H1 (cell line): ENCODE measurements around the gene CRYGD. TPM values are rescaled to one million over a fixed set of nuclear protein-coding genes. Genes with fewer than 3 reads are reported as not detected.

Source experiments
- CTCF ChIA-PET: fragments of 300-600 bp; sonication (Branson Sonifier 250); formaldehyde crosslinking; loops from one replicate; lab custom pipeline; 2021; ENCODE audit not compliant: partially characterized antibody; lab: Charles Lee
- POLR2A ChIA-PET: fragments of 300-600 bp; sonication (Branson Sonifier 250); formaldehyde crosslinking; loops from one replicate; lab custom pipeline; 2021; ENCODE audit warnings: inconsistent platforms; ENCODE audit not compliant: partially characterized antibody; lab: Charles Lee
- DNase-seq, 2 experiments: peaks; one replicate each; pipeline versions ENCODE4 v3.0.0 to v3.0.0-alpha.2; 2010 to 2022; ENCODE audit warnings: low spot score in 2 of 2, low read depth in 1 of 2, mixed read lengths in 1 of 2
- FAIRE-seq: peaks from 2 replicates; lab custom pipeline; 2011; peaks lifted over from hg19 to GRCh38; lab: Jason Lieb, UNC
- H2AFZ ChIP-seq: 2 replicates; pipeline ENCODE4 v1.8.1; 2012; ENCODE audit warnings: low read length, inconsistent platforms
- H2AK5ac ChIP-seq: 2 replicates; pipeline ENCODE4 v1.6.1; 2013; ENCODE audit warnings: low read depth, low read length
- H2BK120ac ChIP-seq: replicated peaks from 2 replicates; pipeline ENCODE3; 2013; ENCODE audit warnings: low read depth, low read length, inconsistent platforms
- H2BK12ac ChIP-seq: 2 replicates; pipeline ENCODE4 v1.6.1; 2013; ENCODE audit warnings: low read depth, low read length
- H2BK15ac ChIP-seq: 2 replicates; pipeline ENCODE4 v1.6.1; 2013; ENCODE audit warnings: low read length
- H2BK20ac ChIP-seq: 2 replicates; pipeline ENCODE4 v1.6.1; 2013; ENCODE audit warnings: low read length
- H2BK5ac ChIP-seq: 2 replicates; pipeline ENCODE4 v1.6.1; 2013; ENCODE audit warnings: low read depth, low read length
- H3K14ac ChIP-seq: 2 replicates; pipeline ENCODE4 v1.6.1; 2013; ENCODE audit warnings: inconsistent platforms; ENCODE audit not compliant: insufficient read length
- H3K18ac ChIP-seq: 2 replicates; pipeline ENCODE4 v1.6.1; 2013; ENCODE audit warnings: low read length; ENCODE audit errors: extremely low read depth
- H3K23ac ChIP-seq: 2 replicates; pipeline ENCODE4 v1.6.1; 2013; ENCODE audit warnings: inconsistent platforms; ENCODE audit not compliant: insufficient read length
- H3K23me2 ChIP-seq: 2 replicates; pipeline ENCODE4 v1.6.1; 2013; ENCODE audit warnings: low read depth, low read length
- H3K27ac ChIP-seq: 2 replicates; pipeline ENCODE4 v1.6.1; 2011; ENCODE audit warnings: low read depth, low read length, inconsistent platforms
- H3K27me3 ChIP-seq, 4 experiments: replicated peaks in 1 of 4; 1 replicate in 1 of 4; 2 replicates in 3 of 4; pipeline versions ENCODE4 v1.6.1 to v1.8.1; 2011 to 2013; ENCODE audit warnings: low read length in 3 of 4, mild to moderate bottlenecking in 3 of 4, inconsistent platforms in 2 of 4, mixed read lengths in 2 of 4, moderate library complexity in 1 of 4; ENCODE audit not compliant: control insufficient read depth in 3 of 4, insufficient read depth in 3 of 4; ENCODE audit errors: extremely low read depth in 1 of 4
- H3K36me3 ChIP-seq, 4 experiments: 2 replicates each; pipeline versions ENCODE4 v1.6.1 to v1.8.1; 2011 to 2013; ENCODE audit warnings: mild to moderate bottlenecking in 4 of 4, low read length in 3 of 4, moderate library complexity in 2 of 4, control low read depth in 1 of 4, inconsistent platforms in 1 of 4; ENCODE audit not compliant: insufficient read depth in 4 of 4, control insufficient read depth in 2 of 4
- H3K4ac ChIP-seq: replicated peaks from 2 replicates; pipeline ENCODE3; 2013; ENCODE audit warnings: low read length, low read depth, mixed read lengths, inconsistent platforms; ENCODE audit not compliant: insufficient read length
- H3K4me1 ChIP-seq, 4 experiments: replicated peaks in 1 of 4; 1 replicate in 1 of 4; 2 replicates in 3 of 4; pipeline versions ENCODE4 v1.6.1 to v1.8.1; 2011 to 2013; ENCODE audit warnings: low read length in 3 of 4, inconsistent platforms in 2 of 4, mixed read lengths in 1 of 4; ENCODE audit not compliant: insufficient read depth in 4 of 4, control insufficient read depth in 3 of 4
- H3K4me2 ChIP-seq, 2 experiments: 2 replicates each; pipeline versions ENCODE4 v1.6.1 to v1.8.1; 2011 to 2013; ENCODE audit warnings: low read depth in 2 of 2, low read length in 2 of 2, control low read depth in 1 of 2, inconsistent platforms in 1 of 2, mild to moderate bottlenecking in 1 of 2; ENCODE audit not compliant: insufficient read depth in 1 of 2
- H3K4me3 ChIP-seq, 4 experiments: fragments of 200-600, 300-600 bp in 1 of 4; sonication (generic), shearing (Covaris generic), sonication (Bioruptor Twin) in 1 of 4; 2 replicates each; pipeline versions ENCODE4 v1.5.1 to v1.8.1; 2011 to 2016; ENCODE audit warnings: low read length in 4 of 4, low read depth in 3 of 4, control low read depth in 2 of 4, inconsistent platforms in 2 of 4, mild to moderate bottlenecking in 2 of 4, mixed read lengths in 1 of 4, moderate library complexity in 1 of 4; ENCODE audit not compliant: insufficient read depth in 2 of 4; ENCODE audit errors: extremely low read depth in 1 of 4
- H3K56ac ChIP-seq: replicated peaks from 2 replicates; pipeline ENCODE3; 2013; ENCODE audit warnings: low read depth, mild to moderate bottlenecking, mixed read lengths, low read length, inconsistent platforms; ENCODE audit not compliant: insufficient read length
- H3K79me1 ChIP-seq: 2 replicates; pipeline ENCODE4 v1.6.1; 2013; ENCODE audit warnings: low read depth, low read length, control low read depth
- H3K79me2 ChIP-seq, 2 experiments: 2 replicates each; pipeline versions ENCODE4 v1.6.1 to v1.8.1; 2012 to 2013; ENCODE audit warnings: low read length in 2 of 2, mild to moderate bottlenecking in 2 of 2, inconsistent platforms in 1 of 2; ENCODE audit not compliant: insufficient read depth in 2 of 2, control insufficient read depth in 1 of 2
- H3K9ac ChIP-seq, 4 experiments: replicated peaks in 1 of 4; 1 replicate in 1 of 4; 2 replicates in 3 of 4; pipeline versions ENCODE4 v1.6.1 to v1.8.1; 2011 to 2013; ENCODE audit warnings: low read depth in 3 of 4, low read length in 3 of 4, control low read depth in 2 of 4, mild to moderate bottlenecking in 2 of 4, moderate library complexity in 2 of 4, inconsistent platforms in 1 of 4; ENCODE audit errors: extremely low read depth in 1 of 4
- H3K9me3 ChIP-seq, 2 experiments: 2 replicates each; pipeline versions ENCODE4 v1.6.1 to v1.8.1; 2012 to 2013; ENCODE audit warnings: mild to moderate bottlenecking in 2 of 2, moderate library complexity in 2 of 2, control low read depth in 1 of 2, inconsistent platforms in 1 of 2, low read depth in 1 of 2, low read length in 1 of 2, mixed read lengths in 1 of 2; ENCODE audit not compliant: insufficient read depth in 2 of 2
- H4K20me1 ChIP-seq, 2 experiments: replicated peaks in 1 of 2; 2 replicates each; pipeline versions ENCODE3 to v1.8.1; 2011 to 2013; ENCODE audit warnings: inconsistent platforms in 2 of 2, low read length in 2 of 2, mild to moderate bottlenecking in 1 of 2; ENCODE audit not compliant: insufficient read depth in 2 of 2, control insufficient read depth in 1 of 2
- H4K5ac ChIP-seq: 2 replicates; pipeline ENCODE4 v1.6.1; 2013; ENCODE audit warnings: low read length, low read depth, mixed read lengths, inconsistent platforms; ENCODE audit not compliant: insufficient read length
- H4K8ac ChIP-seq: 2 replicates; pipeline ENCODE4 v1.8.0; 2013; ENCODE audit warnings: mild to moderate bottlenecking, moderate library complexity, low read length, inconsistent platforms; ENCODE audit not compliant: insufficient read depth; ENCODE audit errors: extremely low read depth
- H4K91ac ChIP-seq: replicated peaks from 2 replicates; pipeline ENCODE3; 2013; ENCODE audit warnings: low read length, mixed read lengths, inconsistent platforms; ENCODE audit not compliant: insufficient read length
- JUND ChIP-seq: IDR thresholded peaks from 2 replicates; pipeline ENCODE4 v1.6.1; 2011; ENCODE audit warnings: mild to moderate bottlenecking, improper control_type of control experiment, low read length
- SIX5 ChIP-seq: IDR thresholded peaks from 2 replicates; pipeline ENCODE4 v1.6.1; 2011; ENCODE audit warnings: mild to moderate bottlenecking, low read depth, low read length
- polyA plus RNA-seq, 7 experiments: library from polyadenylated mRNA; depleted of rRNA in 3 of 7; stranded (reverse) in 5 of 7; unstranded in 2 of 7; fragments of >200 nt in 5 of 7; fragments of 200-250 nt in 2 of 7; gene quantifications; 1 replicate in 5 of 7; 2 replicates in 1 of 7; 4 replicates in 1 of 7; pipeline versions ENCODE4 v1.2.1 to v1.2.3, GENCODE V29; 2011 to 2013; ENCODE audit warnings: missing spikeins in 2 of 7, mixed read lengths in 2 of 7
- total RNA-seq: library from RNA; stranded (reverse); fragmentation: NEBNext Ultra II Directional; extraction: Animal tissue kit (Norgen Biotek cat#: 25700); gene quantifications from 2 replicates; pipeline ENCODE4 v1.2.1, GENCODE V29; 2021
- TF ChIP-seq, protein P1 (sequence below): IDR thresholded peaks from 2 replicates; pipeline ENCODE4 v1.6.1; 2012; ENCODE audit warnings: inconsistent platforms

The CRYGD gene
- total and polyA plus RNA-seq, 2 of the 8 experiments (the other 6 are each of a cell fraction or from before 2014, with no cell fraction given): 2.9 to 7.1 TPM

DNA sequence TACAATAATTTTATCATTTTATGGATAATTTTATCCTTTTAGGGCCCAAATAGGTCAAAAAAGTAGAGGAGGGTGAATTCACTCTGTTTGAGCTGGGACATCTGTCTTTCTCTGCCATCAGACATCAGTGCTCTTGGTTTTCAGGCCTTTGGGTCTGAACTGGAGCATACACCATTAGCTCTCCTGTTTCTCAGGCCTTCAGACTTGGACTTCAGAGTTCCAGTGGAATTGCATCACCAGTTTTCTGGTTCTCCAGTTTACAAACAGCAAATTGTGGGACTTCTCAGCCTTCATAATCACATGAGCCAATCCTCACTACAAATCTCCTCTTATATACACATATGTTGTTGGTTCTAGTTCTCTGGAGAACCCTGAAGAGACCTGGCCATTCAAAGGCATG is 33.9 kb downstream of the CRYGD start:
- CTCF ChIA-PET: interaction anchor here (0.6 kb wide), 1 partner anchor 54 kb away, joined by 3 read pairs; no protein-coding TSS in a partner anchor
- no peak overlapping the region for H2BK5ac ChIP-seq
- H2BK120ac ChIP-seq: no peak overlapping the region
- no peak for FAIRE-seq
- no peak overlapping the region for H3K9ac ChIP-seq
- POLR2A ChIA-PET: no interaction called here
- H2AFZ ChIP-seq: no peak overlapping the region
- H3K4me2 ChIP-seq: no peak overlapping the region
- no peaks in the 10 kb centered on the region for H4K20me1 ChIP-seq
- no peak overlapping the region for H2BK15ac ChIP-seq
- no peak overlapping the region for H3K18ac ChIP-seq
- H3K56ac ChIP-seq: no peak overlapping the region
- H4K91ac ChIP-seq: no peak overlapping the region
- no peaks in the 10 kb centered on the region for H3K79me2 ChIP-seq
- H3K23ac ChIP-seq: no peak overlapping the region
- no peak overlapping the region for H2AK5ac ChIP-seq
- no peak overlapping the region; the same call in 1 of the 2 replicates for H3K27ac ChIP-seq
- H3K9me3 ChIP-seq: no peaks in the 10 kb centered on the region
- H3K4me1 ChIP-seq: no peaks in the 10 kb centered on the region
- H2BK20ac ChIP-seq: no peak overlapping the region
- no peak overlapping the region for H4K8ac ChIP-seq
- H2BK12ac ChIP-seq: no peak overlapping the region
- no peak overlapping the region for H3K4ac ChIP-seq
- H3K4me3 ChIP-seq: no peak overlapping the region
- no peak overlapping the region for H4K5ac ChIP-seq
- no peaks in the 10 kb centered on the region for H3K36me3 ChIP-seq
- H3K23me2 ChIP-seq: no peaks in the 10 kb centered on the region
- no peaks in the 10 kb centered on the region for H3K79me1 ChIP-seq
- peak in 1 of 2 experiments; percentile 16 for DNase-seq
- no peak overlapping the region for H3K14ac ChIP-seq
- no peaks in the 10 kb centered on the region for H3K27me3 ChIP-seq
- TF ChIP-seq, protein P1, sequence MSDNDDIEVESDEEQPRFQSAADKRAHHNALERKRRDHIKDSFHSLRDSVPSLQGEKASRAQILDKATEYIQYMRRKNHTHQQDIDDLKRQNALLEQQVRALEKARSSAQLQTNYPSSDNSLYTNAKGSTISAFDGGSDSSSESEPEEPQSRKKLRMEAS: no peak
- TF ChIP-seq JUND (no peak), SIX5 (no peak)
